GM19023 (cell line): Measurements from ENCODE around the gene TRIM59.

Experiments
- ATAC-seq: cut with Tn5 transposase; IDR thresholded peaks from one replicate; pipeline ENCODE4 v1.9.1; 2021; ENCODE audit warnings: mild to moderate bottlenecking, moderate library complexity; ENCODE audit not compliant: unreplicated experiment

The TRIM59 gene

DNA sequence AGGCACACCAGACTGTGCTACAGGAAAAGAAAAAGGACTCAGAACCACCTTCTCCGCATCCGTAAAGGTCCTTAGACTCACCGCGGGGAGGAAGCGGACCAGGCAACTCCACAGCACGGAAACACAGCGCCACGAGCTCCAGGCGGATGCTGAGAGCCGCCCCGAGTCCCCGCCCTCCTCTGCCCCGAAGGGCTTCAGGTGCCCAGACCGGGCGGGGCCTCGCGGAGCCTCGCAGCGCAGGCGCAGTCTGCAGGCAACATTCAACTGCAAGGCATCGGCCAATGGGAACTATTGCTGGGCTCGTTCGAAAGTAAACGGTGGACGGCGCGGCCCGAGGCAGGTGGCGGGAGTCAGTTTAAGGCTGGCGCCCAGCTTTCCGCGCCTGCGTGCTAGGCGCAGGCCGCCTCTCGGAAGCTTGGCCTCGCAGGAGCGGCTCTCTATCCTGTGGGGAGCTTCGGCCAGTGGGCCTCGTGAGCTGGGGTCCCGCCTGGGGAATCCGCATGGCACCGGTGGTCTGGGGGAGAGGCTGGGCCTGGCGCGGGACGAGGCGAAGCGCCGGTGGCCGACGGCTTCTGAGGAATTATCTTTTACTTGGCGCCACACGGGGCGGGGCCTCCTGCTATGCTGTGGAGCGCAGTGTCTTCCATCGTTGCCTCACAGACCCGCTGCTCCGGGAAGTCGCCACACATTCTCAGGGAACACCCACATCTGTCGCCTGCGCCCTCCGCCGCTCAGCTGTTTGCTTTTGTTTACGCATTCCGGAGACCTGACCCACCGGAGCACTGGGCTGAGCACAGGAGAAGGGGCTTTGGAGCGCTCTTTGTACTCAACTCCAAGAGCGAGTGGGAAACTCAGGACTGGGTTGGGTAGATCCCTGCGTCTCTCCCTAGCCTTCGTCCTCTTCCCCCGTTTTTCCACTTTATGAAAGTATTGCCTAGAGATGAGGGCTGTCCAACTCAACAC, at the start of gene TRIM59:
TSS of gene TRIM59 (minus strand) at position 151 of the 963 bp plus-strand sequence. CDS start 10,603 bp downstream, outside the sequence.
- ATAC-seq: peak; percentile 97

- ATAC-seq: no peak
Observed at GRCh38 chr3:160498202-160498601, 48.6 kb upstream of the TRIM59 start.

DNA sequence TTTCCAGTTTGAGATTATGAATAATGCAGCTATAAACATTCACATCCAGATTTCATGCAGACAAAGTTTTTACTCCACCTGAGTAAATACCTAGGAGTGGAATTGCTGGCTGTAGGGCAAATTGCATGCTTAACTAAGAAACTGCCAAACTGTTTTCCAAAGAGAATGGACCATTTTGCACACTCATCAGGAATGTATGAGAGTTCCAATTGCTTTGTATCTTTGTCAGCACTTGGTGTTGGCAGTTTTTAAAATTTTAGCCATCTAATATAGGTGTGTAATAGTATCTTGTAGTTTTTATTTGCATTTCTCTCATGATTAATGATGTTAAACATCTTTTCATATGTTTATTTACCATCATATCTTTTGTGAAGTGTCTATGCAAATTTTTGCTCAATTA, 40.6 kb upstream of the TRIM59 start:
- ATAC-seq: no peak

- no peak for ATAC-seq
Observed at GRCh38 chr3:160486459-160486869, 36.9 kb upstream of the TRIM59 start.

- no peak for ATAC-seq
Observed at GRCh38 chr3:160482796-160483195, 33.2 kb upstream of the TRIM59 start.

DNA sequence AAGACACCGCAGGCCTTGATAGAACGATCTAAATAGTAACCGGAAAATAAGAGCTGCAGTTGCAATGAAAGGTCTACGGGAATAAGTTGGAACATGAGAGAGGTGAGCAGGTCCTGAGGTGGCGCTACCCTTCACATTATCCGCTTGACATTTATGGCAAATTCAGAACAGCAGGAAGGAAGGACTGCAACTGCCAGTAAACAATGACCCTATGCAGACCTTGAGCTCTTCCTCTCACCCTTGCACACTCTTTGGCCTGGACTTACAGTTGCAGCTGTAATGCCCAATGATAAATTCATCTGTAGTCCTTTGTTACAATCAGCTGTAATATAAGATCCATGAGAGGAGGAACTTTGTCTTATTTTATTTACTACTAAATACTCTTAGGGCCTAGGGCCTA, 32.3 kb upstream of the TRIM59 start:
- ATAC-seq: no peak

GRCh38 chr3:160480931-160481330, 31.3 kb upstream of the TRIM59 start:
- ATAC-seq: no peak

DNA sequence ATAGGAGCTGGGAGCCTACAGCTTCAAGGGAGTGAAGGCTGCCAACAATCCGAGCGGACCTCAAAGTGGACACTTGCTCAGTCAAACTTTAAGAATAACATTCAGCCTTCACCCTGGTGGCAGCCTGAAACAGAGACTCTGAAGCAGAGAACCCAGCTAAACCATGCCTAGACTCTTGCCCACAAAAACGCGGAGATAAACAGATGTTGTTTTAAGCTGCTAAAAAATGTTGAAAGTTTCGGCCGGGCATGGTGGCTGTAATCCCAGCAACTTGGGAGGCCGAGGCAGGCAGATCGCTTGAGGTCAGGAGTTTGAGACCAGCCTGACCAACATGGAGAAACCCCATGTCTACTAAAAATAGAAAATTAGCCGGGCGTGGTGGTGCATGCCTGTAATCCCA, 29.8 kb upstream of the TRIM59 start:
- no peak for ATAC-seq

- ATAC-seq: no peak
Observed at GRCh38 chr3:160478338-160478737, 28.8 kb upstream of the TRIM59 start.

- no peak for ATAC-seq
Observed at GRCh38 chr3:160477750-160478149, 28.2 kb upstream of the TRIM59 start.

- ATAC-seq: no peak
Observed at GRCh38 chr3:160475884-160476283, 26.3 kb upstream of the TRIM59 start.

DNA sequence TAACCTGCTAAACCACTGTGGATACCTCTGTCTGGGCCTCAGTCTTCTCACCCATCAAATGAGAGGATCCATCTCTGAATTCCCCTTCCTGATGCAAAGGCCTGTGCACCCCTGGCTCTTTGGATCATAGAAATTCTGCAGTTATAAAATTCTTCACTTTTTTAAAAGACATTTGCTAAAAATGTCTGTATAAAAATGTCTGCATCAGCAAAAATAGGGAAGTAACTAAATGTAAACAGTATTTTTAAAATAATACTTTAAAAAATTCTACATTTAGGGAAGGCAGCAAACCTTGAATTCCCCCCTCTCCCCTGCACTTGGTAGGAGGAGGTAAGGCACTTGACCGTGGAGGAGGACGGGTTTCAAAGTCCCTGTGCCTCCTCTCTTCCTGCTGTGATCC, 25.6 kb upstream of the TRIM59 start:
- no peak for ATAC-seq

DNA sequence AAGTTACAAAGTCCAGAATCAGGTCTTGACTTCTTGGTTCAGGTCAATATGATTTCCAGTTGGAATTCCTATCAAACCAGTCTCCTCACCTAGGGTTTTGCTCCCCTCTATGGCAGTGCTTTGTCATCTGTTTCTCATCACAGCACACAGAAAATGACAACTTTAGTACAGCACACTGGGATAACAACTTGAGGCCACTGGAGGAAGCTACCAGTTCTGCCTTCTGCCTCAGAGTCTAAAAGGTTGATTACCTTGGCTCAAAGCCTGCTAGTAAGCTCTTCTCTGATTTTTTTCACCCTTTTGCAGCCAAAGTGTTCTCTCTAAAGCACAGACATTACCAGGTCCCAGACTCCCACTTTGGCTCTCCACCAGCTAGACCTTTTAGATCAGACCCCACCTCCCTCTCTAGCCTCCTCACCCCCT, 24.8 kb upstream of the TRIM59 start:
- no peak for ATAC-seq

DNA sequence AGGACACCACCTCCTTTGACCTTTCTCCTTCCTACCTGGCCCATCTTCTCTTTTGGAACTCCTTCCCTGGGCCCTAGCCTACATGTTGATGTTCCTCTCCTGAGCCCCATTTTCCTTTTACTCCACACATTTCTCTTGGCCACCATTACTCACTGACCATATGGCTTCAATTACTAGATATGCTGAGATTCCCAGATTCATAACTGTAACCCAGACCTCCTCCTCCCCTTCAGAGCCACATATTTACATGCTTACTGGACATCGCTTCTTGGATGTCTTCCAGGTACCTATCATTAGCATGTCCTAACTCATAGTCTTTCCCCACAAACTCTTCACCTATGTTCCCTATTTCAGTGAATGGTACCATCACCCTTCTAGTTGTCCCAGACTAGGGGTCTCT, 24.4 kb upstream of the TRIM59 start:
- ATAC-seq: no peak

DNA sequence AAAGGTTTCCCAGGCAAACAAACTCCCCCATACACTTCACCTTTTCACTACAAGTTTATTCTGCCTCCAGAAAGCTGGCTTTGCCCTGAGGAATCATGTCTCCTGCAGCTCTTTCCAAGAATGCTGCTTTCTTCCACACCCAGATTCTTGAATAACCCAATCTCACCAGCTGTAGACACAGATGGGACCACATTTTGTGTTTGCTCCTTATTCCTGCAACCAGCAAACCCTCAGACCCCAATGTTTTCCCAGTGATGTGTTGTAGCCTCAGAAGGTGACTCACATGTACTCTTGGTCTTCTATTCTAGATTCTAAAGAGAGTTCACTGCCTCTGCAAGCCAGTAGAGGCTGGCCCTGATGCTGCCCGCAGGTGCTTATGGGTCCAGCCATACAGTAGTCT, 23.6 kb upstream of the TRIM59 start:
- ATAC-seq: no peak

- no peak for ATAC-seq
Observed at GRCh38 chr3:160472344-160472743, 22.8 kb upstream of the TRIM59 start.

DNA sequence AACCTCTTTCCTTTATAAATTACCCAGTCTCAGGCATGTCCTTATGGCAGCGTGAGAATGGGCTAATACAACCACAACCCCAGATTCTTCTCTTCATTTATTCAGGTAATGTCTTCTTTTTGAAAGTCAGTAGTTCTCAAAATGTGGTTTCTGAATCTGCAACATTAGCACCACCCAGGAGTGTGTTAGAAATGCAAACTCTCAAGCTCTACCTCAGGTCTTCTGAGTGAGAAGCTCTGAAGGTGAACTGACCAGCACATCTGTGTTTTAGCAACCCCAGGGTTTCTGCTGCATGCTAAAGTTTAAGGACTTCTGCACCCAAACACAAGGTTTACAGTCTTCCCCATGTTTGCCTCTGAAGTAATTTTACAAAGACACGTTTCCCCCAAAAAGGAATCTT, 22.3 kb upstream of the TRIM59 start:
- no peak for ATAC-seq

- ATAC-seq: no peak
Observed at GRCh38 chr3:160470181-160470580, 20.6 kb upstream of the TRIM59 start.

- no peak for ATAC-seq
Observed at GRCh38 chr3:160464971-160465370, 15.4 kb upstream of the TRIM59 start.

- ATAC-seq: no peak
Observed at GRCh38 chr3:160464321-160464720, 14.7 kb upstream of the TRIM59 start.

- no peak for ATAC-seq
Observed at GRCh38 chr3:160460033-160460432, 10.4 kb upstream of the TRIM59 start.

GRCh38 chr3:160459450-160459970, 9.9 kb upstream of the TRIM59 start:
- no peak for ATAC-seq
